Measurements from ENCODE around the gene STXBP4.

Gene STXBP4, protein sequence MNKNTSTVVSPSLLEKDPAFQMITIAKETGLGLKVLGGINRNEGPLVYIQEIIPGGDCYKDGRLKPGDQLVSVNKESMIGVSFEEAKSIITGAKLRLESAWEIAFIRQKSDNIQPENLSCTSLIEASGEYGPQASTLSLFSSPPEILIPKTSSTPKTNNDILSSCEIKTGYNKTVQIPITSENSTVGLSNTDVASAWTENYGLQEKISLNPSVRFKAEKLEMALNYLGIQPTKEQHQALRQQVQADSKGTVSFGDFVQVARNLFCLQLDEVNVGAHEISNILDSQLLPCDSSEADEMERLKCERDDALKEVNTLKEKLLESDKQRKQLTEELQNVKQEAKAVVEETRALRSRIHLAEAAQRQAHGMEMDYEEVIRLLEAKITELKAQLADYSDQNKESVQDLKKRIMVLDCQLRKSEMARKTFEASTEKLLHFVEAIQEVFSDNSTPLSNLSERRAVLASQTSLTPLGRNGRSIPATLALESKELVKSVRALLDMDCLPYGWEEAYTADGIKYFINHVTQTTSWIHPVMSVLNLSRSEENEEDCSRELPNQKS

DNA sequence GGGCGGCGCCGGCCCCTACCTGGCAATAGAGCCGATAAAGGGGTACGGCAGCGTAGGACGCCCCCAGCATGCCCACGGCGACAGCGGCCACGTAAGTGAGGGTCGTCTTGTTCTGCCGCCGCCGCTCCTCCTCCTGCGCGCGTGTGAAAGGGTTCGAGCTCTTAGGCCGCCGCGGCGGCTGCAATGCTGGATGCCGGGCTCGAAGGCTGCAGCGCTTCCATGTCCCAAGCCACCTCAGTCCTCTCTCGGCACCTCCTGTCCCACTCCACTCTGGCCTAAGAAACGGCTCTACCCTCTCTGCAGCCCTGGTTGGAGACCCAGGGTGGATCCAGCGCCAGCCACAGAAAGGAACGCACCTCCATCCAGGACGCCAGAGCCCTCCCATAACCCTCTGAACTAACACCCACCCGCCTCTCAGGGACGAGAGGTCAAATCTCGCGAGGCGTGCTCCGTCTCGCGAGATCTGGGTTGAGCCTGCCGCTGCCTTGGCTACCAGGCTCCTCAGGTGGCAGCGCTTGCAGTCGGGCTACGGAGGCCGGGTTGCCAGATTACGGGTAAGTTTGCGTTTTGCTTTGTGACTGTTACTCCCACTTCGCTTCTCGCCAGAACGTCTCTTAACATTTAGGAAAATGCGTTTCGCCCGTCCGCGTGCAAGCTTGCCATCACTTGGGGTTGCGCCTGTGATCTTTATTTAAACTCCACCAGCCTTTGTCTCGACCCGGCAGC lies at the start of gene STXBP4, which contains the start of gene COX11:
STXBP4 (plus strand) TSS at position 504 of the 726 bp plus-strand sequence. CDS start 17,455 bp downstream, outside the sequence.
COX11 (minus strand) TSS at position 393 of the 726 bp plus-strand sequence; CDS start at position 385, 8 bp downstream.
- peak; percentile 96 to 97 for DNase-seq

DNA sequence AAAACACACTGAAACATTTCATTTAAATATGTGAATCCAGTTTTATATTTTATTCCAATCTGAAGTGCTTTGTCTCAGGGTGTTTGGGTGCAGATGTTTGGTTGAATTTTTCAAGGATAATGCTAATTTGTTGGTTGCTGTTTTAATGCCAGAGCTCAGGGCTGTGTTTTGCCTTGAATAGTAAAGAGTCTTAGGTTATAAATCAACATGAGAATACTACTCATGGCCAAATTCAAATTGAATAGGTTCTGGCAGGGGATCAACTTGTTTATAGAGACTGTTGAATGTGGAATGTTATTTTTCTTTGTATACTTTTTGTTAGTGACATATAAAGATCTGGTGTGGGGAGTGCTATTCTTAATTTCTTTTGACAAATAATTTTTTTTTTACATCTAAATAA lies 49.1 kb upstream of the STXBP4 start:
- no peak for DNase-seq

DNA sequence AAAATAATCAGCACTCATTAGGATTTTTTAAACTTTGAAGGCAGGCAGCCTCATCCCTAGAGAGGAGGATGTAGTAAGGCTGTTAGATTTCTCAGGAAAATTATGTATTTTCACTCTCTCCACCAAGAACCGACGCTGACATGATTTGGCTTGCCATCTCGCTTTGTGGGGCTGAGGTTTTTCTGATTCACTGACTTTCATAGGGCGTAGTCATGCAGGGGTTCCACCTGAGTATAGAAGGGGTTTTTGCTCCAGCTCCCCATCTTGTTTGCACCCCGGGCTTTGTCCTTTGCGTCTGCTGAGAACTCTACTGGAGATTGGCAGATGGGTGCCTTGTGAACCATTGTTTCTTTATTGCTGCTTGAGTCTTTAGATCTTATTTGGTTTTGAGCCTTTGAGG lies 47.7 kb upstream of the STXBP4 start:
- no peak for DNase-seq

DNA sequence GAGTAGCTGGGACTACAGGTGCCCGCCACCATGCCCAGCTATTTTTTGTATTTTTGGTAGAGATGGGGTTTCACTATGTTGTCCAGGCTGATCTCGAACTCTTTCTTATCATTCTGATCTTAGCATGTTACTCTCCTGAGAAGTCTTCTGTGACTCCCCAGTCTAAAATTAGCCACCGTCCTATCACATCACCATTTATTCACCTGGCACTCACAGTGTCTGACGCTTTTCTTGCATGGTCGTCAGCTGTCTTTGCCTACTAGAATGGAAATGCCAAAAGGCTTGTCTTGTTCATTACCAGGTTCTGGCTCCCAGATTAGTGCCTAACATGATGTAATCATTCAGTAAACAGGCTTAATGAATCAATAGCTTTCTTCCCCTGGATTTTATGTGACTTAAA lies 44.2 kb upstream of the STXBP4 start:
- DNase-seq: no peak

DNA sequence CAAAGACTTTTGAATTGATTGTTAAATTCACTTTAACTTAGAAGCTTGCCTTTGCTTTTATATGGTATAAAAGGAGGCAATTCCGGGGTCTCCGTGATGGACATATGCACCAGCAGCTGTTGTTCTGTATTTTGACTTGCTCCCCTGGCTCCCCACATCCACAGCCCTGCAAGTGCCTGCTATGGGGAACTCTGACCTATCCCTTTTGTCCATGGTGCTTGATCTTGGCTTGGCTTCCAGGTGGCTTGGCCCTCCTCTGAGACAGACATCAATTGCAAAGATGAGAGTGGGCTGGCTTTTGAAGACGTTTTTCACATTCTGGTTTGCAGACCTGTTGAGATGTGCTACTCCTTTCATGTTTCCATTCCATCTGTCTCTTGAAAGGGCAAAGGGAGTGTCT lies 41.0 kb upstream of the STXBP4 start:
- DNase-seq: no peak

DNA sequence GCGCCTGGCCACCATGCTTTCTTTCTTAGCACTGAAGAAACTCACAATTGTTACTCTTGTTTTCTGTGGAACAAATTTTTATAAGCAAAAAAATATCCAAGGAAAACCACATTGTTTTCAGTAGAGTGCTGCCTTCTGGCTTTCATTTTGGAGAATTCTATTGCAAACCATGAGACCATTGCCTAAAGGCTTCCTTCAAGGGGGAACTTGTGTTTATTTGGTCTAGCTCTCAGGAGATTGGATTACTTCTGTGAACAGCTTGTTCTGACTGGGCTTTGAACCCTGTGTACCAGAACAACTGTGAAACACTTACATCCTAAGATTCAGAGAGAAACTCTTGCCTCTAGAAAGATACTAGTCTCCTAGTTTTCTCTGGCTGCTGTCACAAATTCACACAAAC lies 35.9 kb upstream of the STXBP4 start:
- no peak for DNase-seq

DNA sequence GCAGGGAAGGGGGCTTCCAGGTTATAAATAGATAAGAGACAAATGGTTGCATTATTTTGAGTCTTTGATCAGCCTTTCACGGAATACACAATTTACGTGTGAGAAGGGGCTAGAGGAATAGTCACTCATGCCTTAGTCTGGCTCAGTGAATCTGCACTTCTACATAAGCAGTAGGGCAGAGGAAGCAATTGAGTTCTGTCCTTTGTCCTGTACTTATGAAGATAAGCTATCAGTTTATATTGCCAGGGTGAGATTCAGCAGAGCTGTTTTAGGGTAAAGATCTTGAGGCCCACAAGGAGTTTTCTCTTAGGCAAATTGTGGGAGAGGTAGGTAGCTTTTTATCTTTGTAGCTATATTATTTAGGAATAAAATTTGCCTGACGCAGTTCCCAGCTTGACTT lies 34.6 kb upstream of the STXBP4 start:
- no peak for DNase-seq

DNA sequence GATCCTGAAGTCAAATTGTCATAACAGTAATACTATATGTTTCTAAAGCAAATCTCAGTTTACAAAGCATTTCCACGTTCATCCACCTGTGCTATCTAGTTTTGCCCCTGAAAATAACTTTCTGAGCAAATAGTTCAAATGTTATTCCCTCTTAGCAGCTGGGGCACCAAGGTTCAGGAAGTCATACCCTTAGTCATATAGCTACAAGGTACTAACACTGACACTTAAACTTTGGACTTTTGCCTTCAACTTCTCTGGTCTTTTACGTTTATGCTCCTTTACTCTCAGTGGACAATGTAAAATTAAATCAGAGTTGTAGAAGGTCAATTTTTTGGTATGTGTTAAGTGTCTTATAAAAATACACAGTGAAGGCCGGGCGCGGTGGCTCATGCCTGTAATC lies 33.1 kb upstream of the STXBP4 start:
- DNase-seq: no peak

DNA sequence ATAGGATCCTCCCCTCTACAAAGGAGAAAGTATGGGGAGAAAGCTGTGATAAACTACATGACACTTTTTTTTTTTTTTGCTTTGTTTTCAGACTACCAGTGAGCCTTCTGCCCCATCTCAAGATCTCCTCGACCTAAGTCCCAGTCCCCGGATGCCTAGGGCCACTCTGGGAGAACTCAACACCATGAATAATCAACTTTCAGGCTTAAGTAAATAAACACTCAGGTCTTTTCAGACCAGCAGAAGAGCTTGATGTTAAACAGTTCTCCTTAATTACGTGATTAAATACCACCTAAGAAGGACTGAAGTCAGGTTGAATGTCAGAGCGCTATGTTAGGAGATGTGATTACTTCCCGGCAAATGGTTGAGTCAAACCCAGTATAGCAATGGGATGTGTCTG lies 31.5 kb upstream of the STXBP4 start:
- no peak for DNase-seq

DNA sequence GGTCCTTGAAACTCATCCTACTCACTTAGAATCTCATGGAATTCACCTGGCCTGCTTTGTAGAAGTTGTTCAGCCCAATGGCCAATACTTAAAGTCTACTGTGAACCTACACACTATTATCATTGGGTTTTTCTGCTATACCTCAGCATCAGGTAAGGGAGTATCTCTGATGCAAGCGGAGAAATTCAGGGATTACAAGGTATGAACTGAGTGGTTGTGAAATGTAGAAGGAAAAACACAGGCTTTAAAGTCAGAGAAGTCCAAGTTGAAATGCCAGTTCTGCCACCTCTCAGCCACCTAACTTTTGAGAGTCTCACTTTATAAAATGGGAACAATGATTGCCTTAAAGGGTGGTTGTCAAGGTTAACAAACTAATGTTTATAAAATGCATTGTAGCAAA lies 31.1 kb upstream of the STXBP4 start:
- DNase-seq: no peak

DNA sequence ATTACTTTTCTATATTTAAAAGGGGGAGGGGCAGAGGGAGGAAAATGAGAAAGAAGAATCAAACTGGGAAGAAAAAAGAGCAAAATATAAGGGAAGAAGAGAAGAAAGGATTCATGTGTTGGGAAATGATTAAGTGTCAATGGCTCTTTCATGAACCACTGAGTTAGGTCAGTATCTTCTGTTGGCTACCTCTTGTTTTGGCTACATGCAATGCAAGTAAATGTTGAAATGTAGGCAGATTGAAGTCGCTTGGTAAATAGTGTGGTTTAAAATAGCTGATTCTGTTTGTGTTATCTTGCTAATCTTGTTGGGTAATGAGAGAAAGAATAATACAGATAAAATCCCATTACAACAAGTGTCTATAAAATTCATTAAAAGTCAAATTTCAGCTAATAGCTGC lies 27.3 kb upstream of the STXBP4 start:
- DNase-seq: no peak

DNA sequence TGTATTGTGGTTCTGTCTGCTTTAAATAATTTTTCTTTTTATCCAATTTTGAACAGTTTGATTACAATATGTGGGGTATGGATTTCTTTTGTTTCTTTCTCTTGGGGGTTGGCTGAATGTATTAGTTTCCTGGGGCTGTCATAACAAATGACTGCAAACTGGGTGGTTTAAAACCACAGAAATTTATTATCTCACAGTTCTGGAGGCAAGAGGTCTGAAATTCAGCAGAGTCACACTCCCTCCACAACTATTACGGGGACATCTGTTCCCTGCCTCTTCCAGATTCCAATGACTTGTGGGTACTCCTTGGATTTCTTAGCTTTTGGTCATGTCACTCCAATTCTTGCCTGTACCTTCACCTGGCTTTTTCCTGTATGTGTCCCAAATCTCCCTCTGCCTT lies 23.8 kb upstream of the STXBP4 start:
- DNase-seq: no peak

DNA sequence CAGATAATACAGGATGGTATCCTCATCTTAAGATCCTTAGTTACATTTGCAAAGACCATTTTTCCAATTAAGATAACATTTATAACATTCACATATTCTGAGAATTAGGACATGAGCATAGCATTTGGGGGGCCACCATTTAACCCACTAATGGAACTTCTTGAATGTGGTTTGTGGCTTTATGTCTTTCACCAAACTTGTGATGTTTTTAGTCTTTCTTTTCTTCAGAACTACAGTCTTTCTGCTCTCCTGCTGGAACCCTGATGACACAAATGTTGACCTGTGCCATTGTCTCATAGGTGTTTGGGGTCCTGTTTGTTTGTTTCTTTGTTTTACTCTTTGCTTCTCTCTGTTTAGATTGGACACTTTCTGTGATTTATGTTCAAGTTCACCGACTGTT lies 23.3 kb upstream of the STXBP4 start:
- DNase-seq: no peak

DNA sequence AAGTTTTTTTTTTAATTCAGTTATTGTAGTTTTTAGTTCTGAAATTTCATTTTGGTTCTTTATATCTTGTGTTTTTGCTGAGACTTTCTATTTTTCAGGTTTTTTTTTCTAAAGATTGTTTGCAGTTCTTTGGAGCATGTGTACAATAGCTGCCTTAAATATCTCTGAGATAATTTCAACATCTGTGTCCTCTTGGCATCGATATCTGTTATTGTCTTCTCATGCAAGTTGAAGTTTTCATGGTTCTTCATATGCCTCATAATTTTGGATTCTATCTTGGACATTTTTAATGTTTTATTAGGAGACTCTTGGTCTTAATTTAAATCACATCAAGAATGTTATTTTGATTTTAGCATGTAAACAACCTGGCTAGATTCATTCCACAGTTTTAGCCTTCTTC lies 22.9 kb upstream of the STXBP4 start:
- DNase-seq: no peak

DNA sequence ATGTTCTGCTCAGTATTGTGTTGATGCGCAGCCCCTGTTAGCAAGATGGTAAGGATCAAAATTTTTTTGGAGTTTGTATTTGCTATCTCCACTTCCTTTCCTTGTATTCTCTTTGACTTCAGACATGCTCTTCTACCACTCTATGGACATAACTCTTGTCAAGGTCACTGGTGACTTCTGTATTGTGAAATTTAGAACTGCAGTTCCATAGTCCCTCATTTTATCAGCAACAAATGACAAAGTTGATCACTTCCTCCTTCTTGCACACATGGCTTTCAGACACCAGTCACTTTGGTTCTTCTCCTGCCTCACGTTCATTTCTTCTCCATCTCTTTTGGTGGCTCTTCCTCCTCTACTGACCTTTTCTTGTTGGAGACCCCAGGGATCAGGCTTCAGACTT lies 21.2 kb upstream of the STXBP4 start:
- DNase-seq: no peak

DNA sequence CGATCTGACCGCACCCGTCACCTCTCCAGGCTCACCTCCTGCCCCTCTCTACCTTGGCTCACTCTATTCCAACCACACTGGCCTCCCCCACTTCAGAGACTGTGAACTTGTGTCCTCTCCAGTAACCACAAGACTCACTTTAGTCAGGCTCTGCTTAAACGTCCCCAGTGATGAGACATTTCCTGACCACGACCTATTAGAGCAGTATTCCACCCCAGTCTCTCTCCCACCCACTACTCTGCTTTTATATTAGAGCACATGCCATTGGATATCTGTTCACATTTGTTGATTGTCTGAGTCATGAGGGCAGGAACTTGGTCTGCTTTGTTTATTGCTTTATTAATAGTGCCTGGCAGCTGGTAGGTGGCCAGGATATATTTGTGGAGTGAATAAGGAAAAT lies 20.2 kb upstream of the STXBP4 start:
- no peak for DNase-seq

DNA sequence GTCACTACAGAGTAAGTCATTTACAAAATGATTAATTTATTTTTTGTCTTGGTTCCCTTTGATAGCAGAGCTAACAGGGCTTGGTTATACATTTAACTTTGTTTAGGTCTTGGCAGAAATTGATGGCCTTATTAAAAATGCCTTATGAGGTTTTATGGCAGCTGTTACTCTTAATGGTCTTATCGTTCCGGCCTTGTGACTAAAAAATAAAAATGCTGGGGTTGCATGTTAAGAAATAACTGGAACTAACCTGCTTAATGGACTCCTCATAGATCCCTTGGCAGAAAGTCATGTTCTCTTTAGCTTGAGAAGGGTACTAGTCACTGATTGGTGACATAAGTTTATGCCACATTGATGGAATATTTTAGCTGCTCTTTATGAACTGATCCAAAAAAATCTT lies 18.4 kb upstream of the STXBP4 start:
- DNase-seq: no peak

DNA sequence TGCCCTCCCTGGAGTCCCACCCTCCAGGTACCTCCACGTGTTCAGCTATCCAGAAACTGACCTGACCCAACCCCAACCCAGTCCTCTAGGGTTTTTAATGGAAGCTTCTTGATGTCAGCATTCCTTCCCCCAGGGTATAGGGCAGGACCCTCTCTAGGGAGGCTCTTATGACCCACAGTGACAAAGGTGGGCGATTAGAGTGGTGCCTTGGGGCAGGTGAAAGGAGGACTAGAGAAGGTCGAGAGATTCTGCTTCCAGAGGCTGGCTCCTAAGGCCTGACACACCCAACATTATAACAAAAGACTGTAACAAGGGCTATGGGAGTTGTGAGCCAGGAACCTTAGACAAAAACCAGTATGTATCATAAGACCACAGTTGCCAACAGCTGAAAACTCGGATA lies 17.3 kb upstream of the STXBP4 start:
- DNase-seq: no peak

DNA sequence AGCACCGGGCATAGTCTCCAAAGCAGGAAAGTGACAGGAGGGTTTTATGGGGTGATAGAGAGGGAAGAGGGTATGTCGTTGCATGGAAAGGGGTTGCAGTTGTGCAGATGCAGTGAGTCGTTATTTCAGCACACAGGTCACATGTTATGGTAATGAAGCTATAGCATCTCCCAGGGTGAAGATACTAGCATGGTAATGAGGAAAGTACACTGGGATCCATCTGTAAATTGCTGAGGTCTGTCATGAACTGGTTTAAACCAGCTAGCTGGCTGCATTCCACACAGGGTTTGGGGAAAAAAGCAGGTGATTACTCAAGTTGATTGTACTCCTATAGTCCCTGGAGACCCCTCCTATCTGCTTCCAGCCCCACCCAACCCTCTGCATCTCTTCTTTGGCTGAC lies 11.8 kb upstream of the STXBP4 start:
- DNase-seq: no peak

DNA sequence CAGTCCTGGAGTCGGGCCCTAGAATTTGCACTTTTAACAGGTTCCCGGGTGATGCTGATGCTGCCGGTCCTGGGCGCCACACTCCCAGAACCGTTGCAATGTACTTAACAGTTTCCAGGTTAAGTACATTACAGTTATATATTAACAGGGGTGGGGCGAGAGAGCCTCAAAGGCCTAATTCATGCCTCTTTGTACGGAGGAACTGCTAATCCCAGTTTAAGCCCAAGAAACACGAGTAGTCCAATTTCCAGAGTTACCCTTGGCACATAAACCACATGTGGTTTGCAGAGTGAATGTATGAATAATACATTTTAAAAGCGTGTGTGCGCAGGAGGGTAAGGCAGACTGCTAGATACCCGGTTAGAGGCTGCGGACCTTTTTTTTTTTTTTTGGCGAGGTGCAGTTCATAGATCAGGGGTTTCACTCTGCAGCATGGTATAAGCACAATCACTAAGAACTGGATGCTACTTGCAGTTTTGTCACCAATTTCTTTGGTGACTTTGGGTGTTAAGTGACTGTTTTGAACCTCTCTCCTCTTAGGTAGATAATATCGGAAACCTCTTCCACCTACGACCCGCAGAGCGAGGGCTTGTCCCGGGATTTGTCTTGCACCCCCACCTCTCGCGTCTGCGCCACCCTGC lies 824 bp upstream of the STXBP4 start:
- no peak for DNase-seq

DNA sequence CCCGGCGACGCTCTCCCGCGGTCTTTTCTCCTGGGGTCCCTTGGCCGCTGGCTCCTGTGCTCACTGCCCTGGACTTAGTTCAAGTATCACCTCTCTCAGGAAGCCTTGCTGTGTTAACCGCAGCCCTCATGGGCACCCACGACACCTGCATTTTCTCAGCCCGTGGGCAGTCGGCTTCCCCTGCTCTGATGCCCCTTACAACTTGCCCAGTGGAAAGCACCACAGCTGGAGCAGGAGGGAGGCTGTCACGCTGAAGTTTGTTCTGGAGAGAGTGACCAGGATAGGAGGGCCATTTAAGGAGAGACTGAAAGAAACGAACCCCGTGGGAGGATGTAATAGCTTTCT lies 395 bp downstream of the STXBP4 start:
- peak in 1 of 2 donors; percentile 29 for DNase-seq

DNA sequence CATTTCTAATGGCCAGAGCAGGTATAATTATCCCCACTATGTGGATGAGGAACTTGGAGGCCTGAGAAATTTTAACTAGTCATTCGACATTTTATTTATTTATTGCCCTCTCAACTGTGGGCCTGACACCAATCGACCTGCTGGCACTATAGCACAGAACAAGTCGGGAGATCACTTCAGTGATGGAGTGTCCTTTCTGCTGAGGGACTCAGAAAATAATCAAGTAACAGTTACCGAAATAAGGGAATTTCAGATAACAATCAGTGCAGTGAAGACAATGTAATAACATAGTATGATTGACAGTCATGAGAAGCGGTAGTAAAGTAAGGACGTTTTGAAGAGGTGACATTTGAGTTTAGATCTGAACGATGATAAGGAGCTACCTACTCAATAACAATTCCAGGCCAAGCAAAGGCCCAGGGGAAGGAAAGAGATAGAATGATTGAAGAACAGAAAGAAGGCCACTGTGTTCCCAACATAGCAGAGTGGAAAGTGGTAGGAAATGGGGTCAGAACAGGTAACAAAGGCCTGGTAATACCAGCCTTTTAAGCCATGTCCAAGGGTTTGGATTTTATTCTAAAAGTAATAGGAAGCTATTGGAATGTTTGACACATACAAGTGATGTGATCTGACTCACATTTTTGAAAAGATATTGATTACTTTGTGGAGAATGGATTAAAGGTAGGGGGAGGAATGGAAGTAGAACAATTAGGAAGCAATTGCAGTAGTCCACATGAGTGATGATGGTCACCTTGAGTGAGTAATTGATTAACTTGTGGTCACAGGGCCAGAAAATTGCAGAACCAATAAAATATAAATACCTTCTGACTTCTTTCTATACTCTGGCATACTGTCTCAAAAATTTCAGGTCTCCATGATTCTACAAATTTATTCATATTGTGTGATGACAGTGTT lies 1.4 kb downstream of the STXBP4 start:
- no peak for DNase-seq

DNA sequence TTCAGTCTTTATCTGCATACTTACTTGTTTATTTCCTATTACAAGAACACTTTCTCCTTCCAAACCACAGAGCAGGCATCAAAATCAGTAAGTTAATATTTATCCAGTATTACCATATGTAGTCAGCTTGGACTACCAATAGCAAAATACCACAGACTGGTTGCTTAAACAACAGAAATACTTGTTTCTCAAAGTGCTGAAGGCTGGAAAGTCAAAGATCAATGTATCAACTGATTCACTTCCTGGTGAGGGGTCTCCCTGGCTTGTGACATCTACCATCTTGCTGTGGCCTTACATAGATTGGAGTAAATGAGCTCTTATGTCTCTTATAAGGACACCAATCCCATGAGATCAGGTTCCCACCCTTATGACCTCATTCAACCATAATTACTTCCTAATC lies 2.6 kb downstream of the STXBP4 start:
- DNase-seq: no peak
